ENCODE measurements around the gene MIF.

Gene MIF

GRCh38 chr22:23896166-23896522 is 2.0 kb downstream of the MIF start:
- H3K27ac ChIP-seq (ENCODE audit: low read length), result peak overlapping the region; percentile 92
- H2AFZ ChIP-seq (ENCODE audit: low read depth, low read length), result no peak overlapping the region
- H3K9me3 ChIP-seq (ENCODE audit: insufficient read depth, low read length, severe bottlenecking), result no peaks in the 10 kb centered on the region
- no peak for DNase-seq
- peak overlapping the region in 1 of 2 experiments; percentile 89; a peak in 2 of 4 replicates for H3K4me3 ChIP-seq (ENCODE audit: low read depth in 1 of 2, low read length in 2 of 2)
- TF ChIP-seq EZH2 (IDR thresholded peaks at IDR 0.05; ENCODE audit: borderline replicate concordance, low read depth, low read length, severe bottlenecking), result no peak
- H3K4me2 ChIP-seq (ENCODE audit: insufficient read depth, low read length), result peak overlapping the region; percentile 84
- H3K36me3 ChIP-seq (ENCODE audit: insufficient read depth, low read length), result peaks cover 29% of the 10 kb centered on the region
- H3K79me2 ChIP-seq (ENCODE audit: insufficient read depth, low read length), result peaks cover 35% of the 10 kb centered on the region
- H3K27me3 ChIP-seq (ENCODE audit: insufficient read depth, low read length, poor library complexity), result no peaks in the 10 kb centered on the region
- ATAC-seq (ENCODE audit: insufficient read depth, low read depth), result no peak
- H3K9ac ChIP-seq (ENCODE audit: low read depth, low read length), result peak overlapping the region; percentile 67; the same call in 1 of the 2 replicates
- peaks cover 36% of the 10 kb centered on the region for H3K4me1 ChIP-seq (ENCODE audit: insufficient read depth, low read length)
- H4K20me1 ChIP-seq (ENCODE audit: insufficient read depth, low read length), result peaks cover 24% of the 10 kb centered on the region

DNA sequence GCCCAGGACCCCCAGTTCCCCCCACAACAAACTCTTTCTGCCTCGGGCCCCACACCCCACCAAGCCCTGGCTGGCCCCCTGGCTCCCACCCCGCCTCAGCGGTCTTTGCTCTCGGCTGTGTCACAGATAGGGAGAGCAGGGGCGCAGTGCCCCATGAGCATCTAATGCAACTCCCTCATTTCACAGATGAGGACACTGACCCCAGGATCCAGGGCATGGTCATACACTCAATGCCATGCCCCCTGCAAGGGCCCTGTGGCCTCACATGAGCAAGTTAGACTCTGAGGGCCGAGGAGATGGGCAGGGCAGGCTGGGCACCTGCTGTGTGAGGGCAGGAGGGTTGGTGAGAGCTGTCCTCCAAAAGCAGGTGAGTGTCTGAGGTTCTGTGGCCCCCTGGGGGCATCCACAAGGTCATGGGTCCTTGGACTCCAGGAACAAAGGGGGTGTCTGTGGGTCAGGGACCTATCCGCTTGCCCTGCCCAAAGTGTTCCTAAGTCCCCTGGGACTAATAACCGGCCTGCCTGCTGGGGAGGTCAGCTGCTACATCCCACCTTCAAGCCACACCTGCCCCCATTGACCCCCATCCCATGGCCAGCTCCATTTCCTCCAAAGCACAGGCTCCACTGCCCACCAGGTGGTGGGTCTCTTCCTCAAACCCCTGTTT is 2.5 kb downstream of the MIF start:
- no peaks in the 10 kb centered on the region for H3K9me3 ChIP-seq (ENCODE audit: insufficient read depth, low read length, severe bottlenecking)
- DNase-seq, result no peak
- peaks cover 36% of the 10 kb centered on the region for H3K4me1 ChIP-seq (ENCODE audit: insufficient read depth, low read length)
- H3K4me3 ChIP-seq (ENCODE audit: low read depth in 1 of 2, low read length in 2 of 2), result peak overlapping the region in 1 of 2 experiments; percentile 89; a peak in 1 of 4 replicates
- ATAC-seq (ENCODE audit: insufficient read depth, low read depth), result no peak
- H4K20me1 ChIP-seq (ENCODE audit: insufficient read depth, low read length), result peaks cover 24% of the 10 kb centered on the region
- peaks cover 29% of the 10 kb centered on the region for H3K36me3 ChIP-seq (ENCODE audit: insufficient read depth, low read length)
- H2AFZ ChIP-seq (ENCODE audit: low read depth, low read length), result no peak overlapping the region
- no peak overlapping the region; the same call in 1 of the 2 replicates for H3K9ac ChIP-seq (ENCODE audit: low read depth, low read length)
- TF ChIP-seq CTCF (IDR thresholded peaks at IDR 0.05; ENCODE audit: borderline replicate concordance, extremely low read depth, low read length, poor library complexity, severe bottlenecking) (no peak), EZH2 (IDR thresholded peaks at IDR 0.05; ENCODE audit: borderline replicate concordance, low read depth, low read length, severe bottlenecking) (no peak)
- peak overlapping the region; percentile 84 for H3K4me2 ChIP-seq (ENCODE audit: insufficient read depth, low read length)
- H3K27me3 ChIP-seq (ENCODE audit: insufficient read depth, low read length, poor library complexity), result no peaks in the 10 kb centered on the region
- no peak overlapping the region for H3K27ac ChIP-seq (ENCODE audit: low read length)
- peaks cover 35% of the 10 kb centered on the region for H3K79me2 ChIP-seq (ENCODE audit: insufficient read depth, low read length)

DNA sequence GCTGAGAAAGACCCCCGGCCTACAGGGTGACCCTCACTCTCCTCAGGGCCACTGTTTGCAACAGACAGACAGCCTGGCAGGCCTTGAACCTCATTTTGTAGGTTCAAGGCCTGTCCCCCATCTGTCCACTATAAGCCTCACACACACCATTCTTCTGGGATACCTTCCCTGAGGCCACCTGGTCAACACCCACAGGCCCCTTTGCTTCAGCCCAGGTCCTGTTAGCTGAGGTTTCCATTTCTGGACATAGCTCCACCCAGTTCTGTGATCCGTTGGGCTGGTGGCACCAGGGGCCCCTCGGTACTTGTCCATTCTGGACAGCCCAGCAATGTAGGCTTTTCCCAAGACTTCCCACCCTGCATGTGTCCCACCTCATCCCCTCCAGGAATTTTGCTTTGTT is 3.1 kb downstream of the MIF start:
- Histone ChIP-seq H4K20me1 (ENCODE audit: insufficient read depth, low read length) (peaks cover 24% of the 10 kb centered on the region), H2AFZ (ENCODE audit: low read depth, low read length) (no peak overlapping the region), H3K9ac (ENCODE audit: low read depth, low read length) (no peak overlapping the region), H3K4me1 (ENCODE audit: insufficient read depth, low read length) (peaks cover 36% of the 10 kb centered on the region), H3K79me2 (ENCODE audit: insufficient read depth, low read length) (peaks cover 35% of the 10 kb centered on the region), H3K27ac (ENCODE audit: low read length) (no peak overlapping the region), H3K27me3 (ENCODE audit: insufficient read depth, low read length, poor library complexity) (no peaks in the 10 kb centered on the region), H3K36me3 (ENCODE audit: insufficient read depth, low read length) (peaks cover 29% of the 10 kb centered on the region), H3K4me2 (ENCODE audit: insufficient read depth, low read length) (no peak overlapping the region), H3K9me3 (ENCODE audit: insufficient read depth, low read length, severe bottlenecking) (no peaks in the 10 kb centered on the region), H3K4me3 (ENCODE audit: low read depth in 1 of 2, low read length in 2 of 2) (no peak overlapping the region)
- DNase-seq (no peak), ATAC-seq (ENCODE audit: insufficient read depth, low read depth) (no peak)
- TF ChIP-seq EZH2 (IDR thresholded peaks at IDR 0.05; ENCODE audit: borderline replicate concordance, low read depth, low read length, severe bottlenecking) (no peak), CTCF (IDR thresholded peaks at IDR 0.05; ENCODE audit: borderline replicate concordance, extremely low read depth, low read length, poor library complexity, severe bottlenecking) (no peak)

DNA sequence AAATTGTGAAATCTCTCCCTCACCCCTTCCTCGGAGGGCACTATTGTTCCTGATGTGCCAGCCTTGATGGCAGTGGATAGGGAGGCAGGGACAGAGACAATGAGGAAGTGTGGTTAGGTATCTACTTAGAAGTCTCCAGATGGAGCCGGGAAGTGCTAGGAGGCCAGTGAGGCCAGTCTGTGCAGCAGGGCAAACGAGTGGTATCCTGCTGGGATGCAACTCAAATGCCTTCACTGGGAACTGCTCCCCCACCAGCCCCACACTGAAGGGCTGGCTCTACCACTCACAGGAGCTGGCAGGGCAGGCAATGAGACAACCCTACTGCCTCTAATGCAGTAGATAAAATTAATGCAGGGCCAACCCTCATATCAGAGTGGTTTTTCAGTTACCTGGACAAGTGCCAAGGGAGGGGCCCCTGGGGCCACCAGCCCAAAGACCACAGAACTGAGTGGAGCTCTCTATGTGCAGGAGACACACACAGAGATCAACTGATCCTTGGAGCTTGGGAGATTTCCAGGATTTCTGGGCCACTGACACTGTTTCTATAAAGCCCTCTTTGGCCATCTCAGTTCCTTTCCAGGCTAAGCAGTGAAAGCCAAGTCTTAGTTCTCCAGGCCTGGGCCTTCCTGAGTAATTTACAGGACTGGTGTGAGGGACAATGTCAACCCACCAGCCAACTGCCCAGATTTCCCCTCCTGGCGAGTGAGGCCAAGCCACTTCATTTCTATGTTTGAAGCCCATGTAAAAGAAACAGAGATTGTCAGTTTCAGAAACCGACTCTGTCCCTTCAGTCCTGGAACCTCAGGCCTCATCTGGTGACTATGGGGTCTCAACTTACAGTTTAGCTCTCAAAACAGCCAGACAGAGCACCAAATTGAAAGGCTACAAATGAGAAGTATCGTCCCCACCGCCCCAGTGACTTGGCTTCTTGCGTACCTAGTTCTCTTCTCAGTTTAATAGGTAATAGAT is 4.1 kb downstream of the MIF start:
- H3K27ac ChIP-seq (ENCODE audit: low read length), result no peak overlapping the region
- H4K20me1 ChIP-seq (ENCODE audit: insufficient read depth, low read length), result peaks cover 24% of the 10 kb centered on the region
- no peak for TF ChIP-seq CTCF (IDR thresholded peaks at IDR 0.05; ENCODE audit: borderline replicate concordance, extremely low read depth, low read length, poor library complexity, severe bottlenecking)
- TF ChIP-seq EZH2 (IDR thresholded peaks at IDR 0.05; ENCODE audit: borderline replicate concordance, low read depth, low read length, severe bottlenecking), result no peak
- H3K27me3 ChIP-seq (ENCODE audit: insufficient read depth, low read length, poor library complexity), result no peaks in the 10 kb centered on the region
- peaks cover 31% of the 10 kb centered on the region for H3K4me1 ChIP-seq (ENCODE audit: insufficient read depth, low read length)
- H3K9me3 ChIP-seq (ENCODE audit: insufficient read depth, low read length, severe bottlenecking), result no peaks in the 10 kb centered on the region
- H2AFZ ChIP-seq (ENCODE audit: low read depth, low read length), result no peak overlapping the region
- peaks cover 34% of the 10 kb centered on the region for H3K79me2 ChIP-seq (ENCODE audit: insufficient read depth, low read length)
- H3K4me3 ChIP-seq (ENCODE audit: low read depth in 1 of 2, low read length in 2 of 2), result no peak overlapping the region
- ATAC-seq (ENCODE audit: insufficient read depth, low read depth) (no peak), DNase-seq (no peak)
- H3K9ac ChIP-seq (ENCODE audit: low read depth, low read length), result no peak overlapping the region
- peaks cover 29% of the 10 kb centered on the region for H3K36me3 ChIP-seq (ENCODE audit: insufficient read depth, low read length)
- H3K4me2 ChIP-seq (ENCODE audit: insufficient read depth, low read length), result no peak overlapping the region
